ACHN (cell line): ENCODE data around the gene MAPK9.

Source experiments
- DNase-seq: peaks from one replicate; pipeline ENCODE4 v3.0.0-alpha.2; 2015
- in situ Hi-C: cut with HindIII; loops from 2 replicates; pipeline ENCODE4 v1.10.0; 2017; ENCODE audit warnings: low sequenced_read_pairs, low pct_ligation_motif_present, low pct_unique_long_range_greater_than_20kb

The MAPK9 gene

GRCh38 chr5:180259260-180259611 is 32.6 kb downstream of the MAPK9 start:
- DNase-seq: no peak
- in situ Hi-C loops: no loop called here

- no peak for DNase-seq
- in situ Hi-C loops: no loop called here
Measured at GRCh38 chr5:180253036-180253824, 38.7 kb downstream of the MAPK9 start.

GRCh38 chr5:180251887-180252286 is 40.0 kb downstream of the MAPK9 start:
- DNase-seq: no peak

DNA sequence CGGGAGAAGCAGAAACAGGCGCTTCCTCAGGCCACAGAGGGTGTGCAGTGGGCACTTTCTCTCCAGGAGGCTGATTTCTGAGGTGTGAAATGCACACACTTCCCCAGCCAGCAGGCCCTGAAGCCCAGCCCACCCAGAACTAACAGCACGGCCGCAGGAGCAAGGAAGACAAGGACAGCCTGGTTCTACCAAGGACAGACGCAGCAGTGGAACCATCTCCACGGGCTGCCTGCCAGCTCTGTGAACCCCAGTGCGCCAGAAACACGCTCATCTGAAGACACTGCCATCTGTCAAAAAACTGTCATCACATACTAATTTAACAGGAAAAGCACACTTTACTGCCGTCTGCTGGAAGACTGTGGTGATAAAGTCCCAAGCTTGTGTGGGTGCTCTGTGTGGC is 40.7 kb downstream of the MAPK9 start:
- no peak for DNase-seq
- in situ Hi-C loops: no loop called here

More at GRCh38 chr5:180251887-180252286, 40.0 kb downstream of the MAPK9 start:
- in situ Hi-C loops: no loop called here

GRCh38 chr5:180250329-180250728 is 41.6 kb downstream of the MAPK9 start:
- in situ Hi-C loops: no loop called here
- DNase-seq: no peak

- DNase-seq: no peak
- in situ Hi-C loops: no loop called here
Measured at GRCh38 chr5:180241600-180241999, 50.3 kb downstream of the MAPK9 start.

- in situ Hi-C loops: no loop called here
- no peak for DNase-seq
Measured at GRCh38 chr5:180238631-180239030, 53.3 kb downstream of the MAPK9 start.

GRCh38 chr5:180235846-180236245 is 56.0 kb downstream of the MAPK9 start:
- DNase-seq: no peak
- in situ Hi-C loops: no loop called here

- in situ Hi-C loops: no loop called here
- no peak for DNase-seq
Measured at GRCh38 chr5:180235077-180235476, 56.8 kb downstream of the MAPK9 start.

DNA sequence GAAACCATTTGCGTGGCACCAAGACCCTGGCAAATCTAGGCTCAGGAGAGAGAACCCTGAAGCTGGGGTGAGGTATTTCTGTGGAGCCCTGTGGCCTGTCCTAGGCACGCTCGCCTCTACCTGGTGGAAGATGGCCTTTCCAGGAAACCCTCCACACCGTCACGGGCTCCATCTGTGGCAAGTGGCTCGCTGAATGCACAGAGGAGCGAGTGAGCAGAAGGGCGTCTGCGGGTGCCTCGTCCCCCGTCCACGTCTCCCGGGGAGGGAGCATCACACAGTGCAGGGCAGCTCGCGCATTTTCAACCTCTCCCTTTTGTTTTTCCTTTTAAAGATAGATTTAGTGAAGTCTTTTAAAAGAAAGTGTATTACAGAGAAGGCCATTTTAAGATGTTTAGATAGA is 57.6 kb downstream of the MAPK9 start:
- no peak for DNase-seq
- in situ Hi-C loops: no loop called here

DNA sequence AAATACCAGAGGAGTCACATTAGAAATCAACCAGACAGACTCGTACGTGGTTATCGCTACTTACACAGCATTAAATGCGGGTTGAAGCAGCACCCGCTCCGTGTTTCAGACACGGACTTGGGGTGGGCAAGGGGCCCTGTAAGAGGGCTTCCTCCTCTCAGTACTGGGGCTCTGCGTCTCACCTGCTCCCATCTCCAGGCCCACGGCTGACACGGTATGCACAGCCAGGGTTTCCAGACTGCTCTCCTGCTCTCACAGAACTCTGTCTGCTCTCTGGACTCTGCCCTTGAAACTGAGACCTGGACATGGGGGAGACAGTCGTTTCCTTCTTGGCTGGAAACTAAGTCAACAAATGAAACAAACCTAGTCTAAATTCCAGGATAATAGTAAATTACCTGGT is 58.2 kb downstream of the MAPK9 start:
- in situ Hi-C loops: no loop called here
- no peak for DNase-seq

GRCh38 chr5:180230017-180230416 is 61.9 kb downstream of the MAPK9 start:
- no peak for DNase-seq
- in situ Hi-C loops: no loop called here

- in situ Hi-C loops: no loop called here
- no peak for DNase-seq
Measured at GRCh38 chr5:180222056-180222455, 69.8 kb downstream of the MAPK9 start.

DNA sequence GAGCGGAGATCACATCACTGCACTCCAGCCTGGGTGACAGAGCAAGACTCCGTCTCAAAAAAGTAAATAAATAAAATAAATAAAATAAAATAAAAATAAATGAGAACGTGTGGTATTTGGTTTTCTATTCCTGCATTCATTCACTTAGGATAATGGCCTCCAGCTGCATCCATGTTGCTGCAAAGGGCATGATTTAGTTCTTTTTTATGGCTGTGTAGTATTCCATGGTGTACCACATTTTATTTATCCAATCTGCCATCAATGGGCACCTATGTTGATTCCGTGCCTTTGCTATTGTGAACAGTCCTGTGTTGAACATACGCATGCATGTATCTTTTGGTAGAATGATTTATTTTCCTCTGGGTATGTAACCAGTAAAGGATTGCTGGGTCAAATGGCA is 74.1 kb downstream of the MAPK9 start:
- DNase-seq: no peak
- in situ Hi-C loops: no loop called here

- in situ Hi-C loops: no loop called here
Measured at GRCh38 chr5:180216646-180217171, 75.2 kb downstream of the MAPK9 start.

DNA sequence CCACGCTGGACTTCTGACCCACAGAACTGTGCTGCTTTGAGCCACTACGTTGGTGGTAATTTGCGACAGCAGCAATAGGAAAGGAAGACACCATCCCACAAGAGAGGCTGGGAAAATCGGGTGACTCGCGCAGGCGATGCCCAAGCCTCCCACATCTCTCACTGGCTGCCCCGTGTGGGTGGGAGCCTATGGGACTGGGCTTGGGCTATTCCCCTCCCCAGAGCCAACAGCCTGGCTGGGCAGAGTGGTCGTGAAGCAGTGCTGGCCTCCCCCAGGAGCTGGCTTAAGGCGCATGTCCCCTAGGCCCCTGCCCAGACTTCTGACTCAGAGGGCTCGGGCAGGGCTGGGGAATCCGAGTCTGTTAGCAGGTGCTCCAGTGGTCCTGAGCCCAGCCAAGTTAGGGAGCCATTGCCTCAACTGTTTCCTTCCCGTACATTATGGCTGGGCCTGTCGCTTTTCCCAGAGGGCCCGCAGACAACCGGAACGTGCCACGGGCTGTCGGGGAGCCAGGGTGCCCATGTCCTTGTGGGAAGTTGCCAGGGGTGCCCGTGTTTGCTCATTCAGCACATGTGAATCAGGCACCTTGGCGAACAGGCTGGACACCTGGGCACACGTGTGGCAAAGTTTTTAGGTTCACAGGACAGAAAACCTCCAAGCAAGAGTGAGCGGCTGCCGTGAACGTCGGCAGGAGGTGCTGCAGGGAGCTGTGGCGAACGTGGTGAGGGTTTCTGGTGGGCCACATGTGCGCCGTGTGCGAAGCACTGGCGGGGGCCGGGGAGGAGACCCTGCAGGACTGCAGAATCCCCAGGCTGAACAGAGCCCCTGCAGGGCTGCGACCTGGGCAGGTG is 75.9 kb downstream of the MAPK9 start:
- in situ Hi-C loops: no loop called here
- no peak for DNase-seq

More at GRCh38 chr5:180216646-180217171, 75.2 kb downstream of the MAPK9 start:
- DNase-seq: no peak

- in situ Hi-C loops: no loop called here
- DNase-seq: no peak
Measured at GRCh38 chr5:180214870-180215770, 76.8 kb downstream of the MAPK9 start.

DNA sequence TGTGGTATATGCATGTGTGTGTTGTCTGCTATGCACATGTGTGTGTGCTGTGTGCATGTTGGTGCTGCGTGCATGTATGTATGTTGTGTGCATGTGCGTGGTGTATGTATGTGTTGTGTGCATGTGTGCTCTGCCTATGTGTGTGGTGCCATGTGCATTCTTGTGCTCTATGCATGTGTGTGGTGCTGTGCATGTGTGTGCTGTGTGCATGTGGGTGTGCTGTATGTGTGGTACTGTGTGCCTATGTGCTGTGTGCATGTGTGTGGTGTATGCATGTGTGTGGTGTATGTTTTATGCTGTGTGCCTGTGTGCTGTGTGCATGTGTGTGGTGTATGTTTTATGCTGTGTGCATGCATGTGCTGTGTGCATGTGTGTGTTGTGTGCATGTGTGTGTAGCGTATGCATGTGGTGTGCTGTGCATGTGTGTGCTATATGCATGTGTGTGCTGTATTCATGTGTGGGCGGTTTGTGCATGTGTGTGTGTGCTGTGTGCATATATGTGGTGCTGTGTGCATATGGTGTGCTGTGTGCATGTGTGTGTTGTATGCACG is 78.2 kb downstream of the MAPK9 start:
- in situ Hi-C loops: no loop called here
- DNase-seq: no peak
